AG04449 (cell line): ENCODE results near the gene ZNF800.

ENCODE experiments used
- CTCF ChIA-PET: fragments of 350-600 bp; formaldehyde crosslinking; extraction: SDS; loops from one replicate; lab custom pipeline; 2021; ENCODE audit warnings: antibody characterized with exemption; lab: Yijun Ruan, JAX
- POLR2A ChIA-PET: fragments of 400-600, 350-600 bp; formaldehyde crosslinking; extraction: SDS; loops from one replicate; lab custom pipeline; 2020; ENCODE audit warnings: antibody characterized with exemption, inconsistent platforms; lab: Yijun Ruan, JAX
- DNase-seq: peaks from one replicate; pipeline ENCODE4 v3.0.0-alpha.2; 2010; ENCODE audit warnings: low read depth, low spot score
- H3K4me3 ChIP-seq: 2 replicates; pipeline ENCODE4 v1.5.1; 2011; ENCODE audit warnings: low read depth, mild to moderate bottlenecking, control low read depth, low read length
- TF ChIP-seq, protein P1 (sequence below): IDR thresholded peaks from one replicate; pipeline ENCODE4 v1.5.1; 2011; ENCODE audit warnings: mild to moderate bottlenecking, moderate library complexity, low read length, control low read depth, inconsistent platforms; ENCODE audit not compliant: insufficient read depth; ENCODE audit errors: missing control alignments

ZNF800 gene

GRCh38 chr7:127387974-127388373, 4.5 kb downstream of the ZNF800 start:
- TF ChIP-seq, protein P1, sequence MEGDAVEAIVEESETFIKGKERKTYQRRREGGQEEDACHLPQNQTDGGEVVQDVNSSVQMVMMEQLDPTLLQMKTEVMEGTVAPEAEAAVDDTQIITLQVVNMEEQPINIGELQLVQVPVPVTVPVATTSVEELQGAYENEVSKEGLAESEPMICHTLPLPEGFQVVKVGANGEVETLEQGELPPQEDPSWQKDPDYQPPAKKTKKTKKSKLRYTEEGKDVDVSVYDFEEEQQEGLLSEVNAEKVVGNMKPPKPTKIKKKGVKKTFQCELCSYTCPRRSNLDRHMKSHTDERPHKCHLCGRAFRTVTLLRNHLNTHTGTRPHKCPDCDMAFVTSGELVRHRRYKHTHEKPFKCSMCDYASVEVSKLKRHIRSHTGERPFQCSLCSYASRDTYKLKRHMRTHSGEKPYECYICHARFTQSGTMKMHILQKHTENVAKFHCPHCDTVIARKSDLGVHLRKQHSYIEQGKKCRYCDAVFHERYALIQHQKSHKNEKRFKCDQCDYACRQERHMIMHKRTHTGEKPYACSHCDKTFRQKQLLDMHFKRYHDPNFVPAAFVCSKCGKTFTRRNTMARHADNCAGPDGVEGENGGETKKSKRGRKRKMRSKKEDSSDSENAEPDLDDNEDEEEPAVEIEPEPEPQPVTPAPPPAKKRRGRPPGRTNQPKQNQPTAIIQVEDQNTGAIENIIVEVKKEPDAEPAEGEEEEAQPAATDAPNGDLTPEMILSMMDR = no peak
- ChIA-PET POLR2A (no interaction called here), CTCF (no interaction called here)
- H3K4me3 ChIP-seq = no peak overlapping the region
- no peak for DNase-seq

GRCh38 chr7:127383123-127383835, 9.2 kb downstream of the ZNF800 start:
- H3K4me3 ChIP-seq = no peak overlapping the region
- POLR2A ChIA-PET = no interaction called here
- TF ChIP-seq, protein P1 = no peak
- no peak for DNase-seq
- CTCF ChIA-PET = interaction anchor here (1.8 kb wide), 1 partner anchor 10 kb away, joined by 5 read pairs; the partner anchor contains the start of gene ZNF800

GRCh38 chr7:127382301-127383085, 10.0 kb downstream of the ZNF800 start:
- no peak overlapping the region for H3K4me3 ChIP-seq
- CTCF ChIA-PET = no interaction called here
- TF ChIP-seq, protein P1 = no peak
- no peak for DNase-seq
- POLR2A ChIA-PET = no interaction called here

GRCh38 chr7:127380479-127380878, 12.0 kb downstream of the ZNF800 start:
- ChIA-PET CTCF (interaction anchor here (1.5 kb wide), 1 partner anchor 32 kb away, joined by 6 read pairs; no protein-coding TSS in a partner anchor), POLR2A (interaction anchor here (0.6 kb wide), 1 partner anchor 286 kb away, joined by 3 read pairs; no protein-coding TSS in a partner anchor)
- no peak overlapping the region for H3K4me3 ChIP-seq
- TF ChIP-seq, protein P1 = no peak
- no peak for DNase-seq

GRCh38 chr7:127379642-127380041, 12.9 kb downstream of the ZNF800 start:
- no peak overlapping the region for H3K4me3 ChIP-seq
- no peak for DNase-seq
- ChIA-PET CTCF (interaction anchor here (1.5 kb wide), 1 partner anchor 32 kb away, joined by 6 read pairs; no protein-coding TSS in a partner anchor), POLR2A (no interaction called here)
- TF ChIP-seq, protein P1 = no peak

- ChIA-PET POLR2A (no interaction called here), CTCF (interaction anchor here (1.7 kb wide), 1 partner anchor 14 kb away, joined by 5 read pairs; the partner anchor contains the start of gene ZNF800)
- DNase-seq = no peak
- no peak overlapping the region for H3K4me3 ChIP-seq
- TF ChIP-seq, protein P1 = no peak
These were observed 14.0 kb downstream of the ZNF800 start for GRCh38 chr7:127378537-127378936.
